GM12892 (cell line): ENCODE data around the gene RNF103.

ENCODE experiments used
- DNase-seq: peaks from one replicate; pipeline ENCODE4 v3.0.0; 2011; ENCODE audit not compliant: insufficient read length
- FAIRE-seq: peaks from 2 replicates; lab custom pipeline; 2011; peaks lifted over from hg19 to GRCh38; lab: Jason Lieb, UNC
- POLR2A ChIP-seq: IDR thresholded peaks from 2 replicates; pipeline ENCODE4 v1.6.1; 2011; ENCODE audit warnings: low read depth, low read length, control low read depth
- POLR2AphosphoS5 ChIP-seq: IDR thresholded peaks from 2 replicates; pipeline ENCODE4 v1.6.1; 2011; ENCODE audit warnings: low read depth, low read length, control low read depth
- TAF1 ChIP-seq: IDR thresholded peaks from 2 replicates; pipeline ENCODE4 v1.6.1; 2011; ENCODE audit warnings: low read depth, mild to moderate bottlenecking, control low read depth, low read length, borderline replicate concordance

RNF103 gene

GRCh38 chr2:86562485-86562921 lies 61.2 kb downstream of the RNF103 start:
- FAIRE-seq, result no peak
- DNase-seq, result no peak
- TF ChIP-seq POLR2AphosphoS5 (no peak), POLR2A (no peak), TAF1 (no peak)

DNA sequence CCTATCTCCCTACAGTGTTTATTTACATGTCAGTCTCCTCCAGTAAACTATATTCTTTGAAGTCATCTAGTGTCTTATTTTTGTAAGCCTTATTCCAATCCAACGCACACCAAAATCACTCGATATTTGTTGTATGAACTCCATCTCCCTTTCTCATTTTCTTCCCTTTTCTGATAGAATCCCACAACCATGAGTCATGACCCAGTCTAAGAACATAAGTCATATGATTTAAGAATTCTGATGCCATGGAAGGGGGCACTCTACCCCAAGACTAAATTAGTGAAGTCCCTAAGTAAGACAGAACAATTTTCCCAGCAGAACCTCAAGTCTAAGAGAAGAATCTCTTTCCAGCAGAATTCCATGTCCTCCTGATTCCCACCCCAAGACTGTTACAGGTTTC lies 65.8 kb downstream of the RNF103 start:
- DNase-seq (no peak), FAIRE-seq (no peak)
- TF ChIP-seq POLR2AphosphoS5, result no peak
- TF ChIP-seq POLR2A, result no peak
- TF ChIP-seq TAF1, result no peak

DNA sequence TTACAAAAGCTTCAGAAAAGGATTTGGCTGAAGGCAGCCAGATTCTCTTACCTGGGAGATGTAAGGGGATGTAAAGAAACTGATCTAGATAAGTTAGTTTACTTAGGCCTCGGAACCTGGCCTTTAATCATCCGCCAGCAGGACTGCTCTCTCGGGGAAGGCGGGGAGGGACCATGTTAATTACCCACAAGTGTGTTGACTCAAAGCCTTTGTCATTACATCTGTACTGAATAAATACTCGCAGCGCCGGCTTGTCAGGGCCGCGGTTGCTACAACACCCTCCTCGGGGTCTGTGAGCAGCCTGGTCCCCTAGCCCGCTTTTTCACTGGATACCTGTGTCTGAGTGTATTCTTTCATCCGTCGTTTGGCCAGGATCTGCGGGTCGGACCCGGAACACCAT lies 67.2 kb downstream of the RNF103 start:
- DNase-seq, result no peak

More for the DNA sequence above, 67.2 kb downstream of the RNF103 start:
- FAIRE-seq, result no peak
- TF ChIP-seq POLR2AphosphoS5 (no peak), TAF1 (no peak), POLR2A (no peak)
